GM23248 (cell line): Measurements from ENCODE around the gene SNRNP200. TPM values are rescaled to one million over a fixed set of nuclear protein-coding genes. Genes with fewer than 3 reads are reported as not detected.

ENCODE experiments used
- DNase-seq: peaks from one replicate; pipeline ENCODE4 v3.0.0-alpha.2; 2015
- H2AFZ ChIP-seq: fragments of 200-600 bp; sonication (generic); 2 replicates; pipeline ENCODE4 v1.6.1; 2016; ENCODE audit warnings: antibody characterized with exemption
- H3F3A ChIP-seq: fragments of 200-600 bp; sonication (generic); 2 replicates; pipeline ENCODE4 v1.6.1; 2016; ENCODE audit warnings: mild to moderate bottlenecking, antibody characterized with exemption, mixed run types; ENCODE audit not compliant: insufficient read depth
- H3K27ac ChIP-seq: fragments of 200-600 bp; sonication (generic); 2 replicates; pipeline ENCODE4 v1.5.1; 2016; ENCODE audit warnings: mild to moderate bottlenecking
- H3K27me3 ChIP-seq: fragments of 200-600 bp; sonication (generic); replicated peaks from 2 replicates; pipeline ENCODE4 v1.6.1; 2016; ENCODE audit warnings: mild to moderate bottlenecking; ENCODE audit not compliant: insufficient read depth
- H3K36me3 ChIP-seq: fragments of 200-600 bp; sonication (generic); 2 replicates; pipeline ENCODE4 v1.6.1; 2016; ENCODE audit warnings: low read depth, mild to moderate bottlenecking
- H3K4me1 ChIP-seq: fragments of 200-600 bp; sonication (generic); 2 replicates; pipeline ENCODE4 v1.6.1; 2016; ENCODE audit warnings: mild to moderate bottlenecking; ENCODE audit not compliant: insufficient read depth
- H3K4me2 ChIP-seq: fragments of 200-600 bp; sonication (generic); one replicate; pipeline ENCODE4 v1.6.1; 2016; ENCODE audit warnings: mild to moderate bottlenecking; ENCODE audit not compliant: unreplicated experiment
- H3K4me3 ChIP-seq: fragments of 200-600 bp; sonication (generic); 2 replicates; pipeline ENCODE4 v1.5.1; 2016; ENCODE audit warnings: mild to moderate bottlenecking
- H3K79me2 ChIP-seq: fragments of 200-600 bp; sonication (generic); 2 replicates; pipeline ENCODE4 v1.6.1; 2016; ENCODE audit warnings: mild to moderate bottlenecking; ENCODE audit not compliant: insufficient read depth
- H3K9ac ChIP-seq: fragments of 200-600 bp; sonication (generic); 2 replicates; pipeline ENCODE4 v1.6.1; 2016; ENCODE audit warnings: mild to moderate bottlenecking
- H3K9me2 ChIP-seq: fragments of 200-600 bp; sonication (generic); 2 replicates; pipeline ENCODE4 v1.6.1; 2016; ENCODE audit warnings: mixed run types, mild to moderate bottlenecking, moderate library complexity; ENCODE audit not compliant: insufficient read depth
- H3K9me3 ChIP-seq: fragments of 200-600 bp; sonication (generic); one replicate; pipeline ENCODE4 v1.6.1; 2017; ENCODE audit warnings: low read depth
- H4K20me1 ChIP-seq: fragments of 200-600 bp; sonication (generic); 2 replicates; pipeline ENCODE4 v1.6.0; 2016; ENCODE audit not compliant: insufficient read depth
- EZH2 ChIP-seq: fragments of 200-600 bp; sonication (generic); IDR thresholded peaks from 2 replicates; pipeline ENCODE4 v1.6.1; 2018; ENCODE audit warnings: antibody characterized with exemption, mild to moderate bottlenecking; ENCODE audit not compliant: insufficient read depth, poor library complexity, severe bottlenecking
- EZH2phosphoT487 ChIP-seq: fragments of 200-600 bp; sonication (generic); IDR thresholded peaks from 2 replicates; pipeline ENCODE4 v1.6.1; 2018; ENCODE audit warnings: antibody characterized with exemption, moderate library complexity, mild to moderate bottlenecking, low read depth; ENCODE audit not compliant: insufficient read depth
- WGBS, 2 experiments: methylation state at CpG; one replicate each; pipeline ENCODE4 v1.1.6; 2015 to 2017; ENCODE audit warnings: low lambda C conversion rate in 2 of 2, low coverage in 1 of 2; ENCODE audit errors: missing lambda C conversion rate in 2 of 2; 5-methylcytosine and 5-hydroxymethylcytosine counted together
- in situ Hi-C: fragments of 300-500 bp; cut with MboI; formaldehyde crosslinking; loops from 2 replicates; pipeline ENCODE4 v1.15.0; 2020
- polyA plus RNA-seq: library from polyadenylated mRNA; unstranded; fragments of >200 nt; fragmentation: Nextera tagmentation; extraction: Ambion mirVana; gene quantifications from 2 replicates; pipeline ENCODE4 v1.2.1, GENCODE V29; 2016
- total RNA-seq: library from RNA; depleted of rRNA; stranded (reverse); fragments of >200 nt; shearing (Covaris generic); gene quantifications from 2 replicates; pipeline ENCODE4 v1.2.3, GENCODE V29; 2014

SNRNP200 gene
- total and polyA plus RNA-seq, 2 experiments from 2014 or later, result 34.2 to 40.5 TPM

GRCh38 chr2:96329456-96329855, 24.1 kb upstream of the SNRNP200 start:
- Histone ChIP-seq H3K36me3 (no peaks in the 10 kb centered on the region), H3K79me2 (no peaks in the 10 kb centered on the region), H3K4me2 (peak overlapping the region; percentile 26), H3K9me3 (no peaks in the 10 kb centered on the region), H4K20me1 (no peaks in the 10 kb centered on the region), H3K4me1 (peaks cover 9% of the 10 kb centered on the region; the same call in 1 of the 2 replicates), H3K9ac (no peak overlapping the region), H3K27me3 (peaks cover 2% of the 10 kb centered on the region; the same call in 1 of the 2 replicates), H2AFZ (no peak overlapping the region), H3K4me3 (no peak overlapping the region), H3F3A (peaks cover 8% of the 10 kb centered on the region; the same call in 1 of the 2 replicates), H3K27ac (no peak overlapping the region), H3K9me2 (no peaks in the 10 kb centered on the region)
- DNase-seq, result peak; percentile 84
- WGBS, 2 experiments, result 56 to 58% methylated on average over 1 of the region's 1 CpG
- in situ Hi-C loops, result no loop called here
- TF ChIP-seq EZH2phosphoT487 (no peak), EZH2 (no peak)

- Histone ChIP-seq H3K4me2 (no peak overlapping the region), H2AFZ (no peak overlapping the region), H4K20me1 (no peaks in the 10 kb centered on the region), H3K9ac (no peak overlapping the region), H3K27ac (no peak overlapping the region), H3K4me1 (peaks cover 9% of the 10 kb centered on the region; the same call in 1 of the 2 replicates), H3K79me2 (no peaks in the 10 kb centered on the region), H3K36me3 (no peaks in the 10 kb centered on the region), H3K27me3 (peaks cover 20% of the 10 kb centered on the region; the same call in 1 of the 2 replicates), H3F3A (peaks cover 8% of the 10 kb centered on the region; the same call in 1 of the 2 replicates), H3K9me2 (no peaks in the 10 kb centered on the region), H3K9me3 (no peaks in the 10 kb centered on the region), H3K4me3 (no peak overlapping the region)
- in situ Hi-C loops, result no loop called here
- 88 to 91% methylated on average over 21 of the region's 21 CpGs for WGBS, 2 experiments
- TF ChIP-seq EZH2 (no peak), EZH2phosphoT487 (no peak)
- no peak for DNase-seq
Observed at GRCh38 chr2:96326990-96327820, 21.9 kb upstream of the SNRNP200 start.

GRCh38 chr2:96326564-96326963, 21.2 kb upstream of the SNRNP200 start:
- DNase-seq, result no peak
- no peaks in the 10 kb centered on the region for H3K9me3 ChIP-seq

GRCh38 chr2:96325884-96326255, 20.5 kb upstream of the SNRNP200 start:
- no peaks in the 10 kb centered on the region for H4K20me1 ChIP-seq
- no peak for DNase-seq
- in situ Hi-C loops, result no loop called here
- H3K9me3 ChIP-seq, result no peaks in the 10 kb centered on the region
- TF ChIP-seq EZH2, result no peak
- peaks cover 24% of the 10 kb centered on the region; the same call in 1 of the 2 replicates for H3K27me3 ChIP-seq
- H3K4me2 ChIP-seq, result no peak overlapping the region
- H2AFZ ChIP-seq, result peak overlapping the region; percentile 95
- no peak overlapping the region for H3K27ac ChIP-seq
- H3K4me1 ChIP-seq, result peaks cover 9% of the 10 kb centered on the region; the same call in 1 of the 2 replicates
- H3K4me3 ChIP-seq, result peak overlapping the region; percentile 66; the same call in 1 of the 2 replicates
- H3K79me2 ChIP-seq, result no peaks in the 10 kb centered on the region
- no peaks in the 10 kb centered on the region for H3K9me2 ChIP-seq
- 34 to 37% methylated on average over 7 to 8 of the region's 8 CpGs for WGBS, 2 experiments
- H3F3A ChIP-seq, result peaks cover 7% of the 10 kb centered on the region; the same call in 1 of the 2 replicates
- H3K9ac ChIP-seq, result no peak overlapping the region
- no peaks in the 10 kb centered on the region for H3K36me3 ChIP-seq

More at GRCh38 chr2:96326564-96326963, 21.2 kb upstream of the SNRNP200 start:
- WGBS, 2 experiments, result 95 to 98% methylated on average over 8 of the region's 8 CpGs
- Histone ChIP-seq H3K27me3 (peaks cover 24% of the 10 kb centered on the region; the same call in 1 of the 2 replicates), H3F3A (peaks cover 8% of the 10 kb centered on the region; the same call in 1 of the 2 replicates), H3K79me2 (no peaks in the 10 kb centered on the region), H3K9me2 (no peaks in the 10 kb centered on the region), H3K9ac (no peak overlapping the region), H3K27ac (no peak overlapping the region), H2AFZ (no peak overlapping the region), H3K4me1 (peaks cover 9% of the 10 kb centered on the region; the same call in 1 of the 2 replicates), H3K4me3 (no peak overlapping the region), H3K36me3 (no peaks in the 10 kb centered on the region), H4K20me1 (no peaks in the 10 kb centered on the region), H3K4me2 (no peak overlapping the region)
- TF ChIP-seq EZH2, result no peak
- in situ Hi-C loops, result no loop called here
